Effector memory CD8-positive, alpha-beta T cell (primary cell): ENCODE measurements around the gene SNTB2.

Experiments
- ATAC-seq: fragments of 150-1000 bp; cut with Tn5 transposase; replicated peaks from 2 replicates; pipeline ENCODE4 v1.10.0; 2021; ENCODE audit warnings: mild to moderate bottlenecking, moderate library complexity
- DNase-seq, 3 experiments: peaks; one replicate each; pipeline ENCODE4 v3.0.0; 2021
- H3K27ac Mint-ChIP-seq, 2 donors: one replicate each; pipeline ENCODE4 v1.8.0; 2022; ENCODE audit warnings: mild to moderate bottlenecking in 2 of 2, mixed read lengths in 2 of 2, moderate library complexity in 2 of 2
- H3K27me3 Mint-ChIP-seq, 2 donors: one replicate each; pipeline ENCODE4 v1.8.0; 2022; ENCODE audit warnings: mixed read lengths in 2 of 2
- H3K36me3 Mint-ChIP-seq: one replicate; pipeline ENCODE4 v1.8.0; 2022; ENCODE audit warnings: mild to moderate bottlenecking, moderate library complexity, mixed read lengths; ENCODE audit not compliant: insufficient read depth
- H3K4me1 Mint-ChIP-seq, 2 donors: one replicate each; pipeline ENCODE4 v1.8.0; 2022; ENCODE audit warnings: low read depth in 2 of 2, mixed read lengths in 2 of 2
- H3K4me3 Mint-ChIP-seq, 2 donors: one replicate each; pipeline ENCODE4 v1.8.0; 2022; ENCODE audit warnings: mild to moderate bottlenecking in 2 of 2, mixed read lengths in 2 of 2, moderate library complexity in 2 of 2
- H3K9me3 Mint-ChIP-seq, 2 donors: one replicate each; pipeline ENCODE4 v1.8.0; 2022; ENCODE audit warnings: mixed read lengths in 2 of 2

The SNTB2 gene

GRCh38 chr16:69313469-69313868 lies 126.5 kb downstream of the SNTB2 start:
- no peaks in the 10 kb centered on the region for H3K27me3 Mint-ChIP-seq
- no peaks in the 10 kb centered on the region for H3K9me3 Mint-ChIP-seq
- no peak for DNase-seq
- H3K27ac Mint-ChIP-seq = peak overlapping the region in 1 of 2 donors; percentile 91
- ATAC-seq = no peak
- H3K4me1 Mint-ChIP-seq = peaks cover 23 to 25% of the 10 kb centered on the region in 2 donors
- H3K4me3 Mint-ChIP-seq = peak overlapping the region; percentile 47 to 97
- H3K36me3 Mint-ChIP-seq = peaks cover 52% of the 10 kb centered on the region

DNA sequence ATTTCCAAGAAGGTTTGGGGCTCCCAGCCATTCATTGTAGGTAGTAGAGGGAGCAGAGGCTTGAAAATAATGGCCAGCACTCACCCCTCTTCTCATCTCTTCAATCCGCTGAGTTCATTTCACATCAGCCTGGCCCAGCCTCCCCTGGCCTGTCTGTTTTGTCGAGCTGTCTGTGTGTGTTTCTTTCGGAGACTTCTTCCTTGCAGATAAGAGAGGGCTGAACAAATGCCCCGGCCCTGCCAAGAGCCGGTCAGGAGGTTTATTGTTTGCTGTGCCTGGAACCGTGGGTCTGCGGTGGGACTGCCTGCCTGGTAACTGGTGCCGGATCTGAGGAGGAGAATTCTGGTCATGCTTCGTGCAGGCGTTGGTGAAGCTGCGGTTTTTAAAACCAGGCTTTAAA lies 127.6 kb downstream of the SNTB2 start:
- no peak overlapping the region for H3K27ac Mint-ChIP-seq
- peaks cover 25% of the 10 kb centered on the region in 2 donors for H3K4me1 Mint-ChIP-seq
- ATAC-seq = no peak
- H3K4me3 Mint-ChIP-seq = no peak overlapping the region
- peaks cover 55% of the 10 kb centered on the region for H3K36me3 Mint-ChIP-seq
- DNase-seq = no peak
- H3K27me3 Mint-ChIP-seq = no peaks in the 10 kb centered on the region
- no peaks in the 10 kb centered on the region for H3K9me3 Mint-ChIP-seq

DNA sequence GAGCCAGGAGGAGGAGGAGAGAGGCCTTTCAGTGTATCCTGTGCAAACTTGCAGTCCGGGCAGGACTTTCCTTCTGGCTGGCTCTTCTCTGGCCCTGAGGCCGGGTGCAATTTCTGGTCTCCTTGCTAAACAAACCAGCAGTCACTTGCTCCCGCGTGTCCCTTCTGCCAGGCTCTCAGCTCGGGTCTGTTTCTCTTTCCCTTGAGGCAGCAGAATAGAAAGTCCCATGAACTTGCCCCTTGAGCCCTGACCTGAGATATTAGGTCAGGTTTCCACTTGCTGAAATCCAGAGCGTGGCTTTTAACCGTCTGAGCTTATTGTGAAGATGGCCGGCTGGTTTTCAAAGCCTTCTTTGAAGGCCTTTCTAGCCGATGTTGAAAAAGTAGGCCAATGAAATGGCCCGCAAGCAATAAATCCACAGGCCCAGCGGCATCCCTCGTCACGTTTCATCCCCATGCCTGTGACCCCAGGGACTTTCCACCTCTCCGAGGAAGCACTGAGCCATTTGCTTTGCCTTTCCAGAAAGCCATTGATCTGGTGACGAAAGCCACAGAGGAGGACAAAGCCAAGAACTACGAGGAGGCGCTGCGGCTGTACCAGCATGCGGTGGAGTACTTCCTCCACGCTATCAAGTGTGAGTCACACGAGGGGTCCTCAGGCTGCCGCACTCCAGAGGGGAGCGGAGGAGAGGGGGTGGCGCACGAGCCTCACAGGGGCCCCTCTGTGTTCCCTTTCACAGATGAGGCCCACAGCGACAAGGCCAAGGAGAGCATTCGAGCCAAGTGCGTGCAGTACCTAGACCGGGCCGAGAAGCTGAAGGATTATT lies 128.7 kb downstream of the SNTB2 start:
- Mint-ChIP-seq H3K4me3 (no peak overlapping the region), H3K27me3 (no peaks in the 10 kb centered on the region), H3K27ac (peak overlapping the region in 1 of 2 donors; percentile 78), H3K9me3 (no peaks in the 10 kb centered on the region), H3K36me3 (peaks cover 56% of the 10 kb centered on the region), H3K4me1 (peaks cover 20 to 24% of the 10 kb centered on the region in 2 donors)
- ATAC-seq (no peak), DNase-seq (no peak)

DNA sequence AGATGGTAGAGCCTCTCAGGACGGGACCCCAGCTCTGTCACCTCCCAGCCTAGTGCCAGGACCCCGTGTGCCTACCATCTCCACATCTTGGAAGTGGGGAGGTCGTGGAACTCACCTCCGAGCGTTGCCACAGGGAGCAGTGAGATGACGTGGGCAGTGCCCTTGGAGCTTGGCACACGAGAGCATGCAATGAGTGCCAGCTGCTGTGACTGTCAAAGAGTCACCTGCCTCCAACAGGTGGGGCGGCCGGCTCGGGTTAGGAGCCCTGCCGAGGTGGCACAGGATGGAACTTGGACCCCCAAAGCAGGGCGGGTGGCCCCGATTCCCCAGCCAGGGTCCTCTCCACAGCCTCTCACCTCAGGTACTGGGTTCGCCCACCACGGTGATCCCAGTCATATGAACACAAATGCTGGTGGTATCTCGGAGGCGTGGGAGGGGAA lies 129.7 kb downstream of the SNTB2 start:
- Mint-ChIP-seq H3K27me3 (no peaks in the 10 kb centered on the region), H3K9me3 (no peaks in the 10 kb centered on the region), H3K27ac (peak overlapping the region in 1 of 2 donors; percentile 78), H3K36me3 (peaks cover 64% of the 10 kb centered on the region), H3K4me1 (peaks cover 21 to 22% of the 10 kb centered on the region in 2 donors), H3K4me3 (no peak overlapping the region)
- DNase-seq (no peak), ATAC-seq (no peak)

- Mint-ChIP-seq H3K27me3 (no peaks in the 10 kb centered on the region), H3K4me3 (no peak overlapping the region), H3K9me3 (no peaks in the 10 kb centered on the region), H3K4me1 (peaks cover 13 to 16% of the 10 kb centered on the region in 2 donors), H3K27ac (no peak overlapping the region), H3K36me3 (peaks cover 69% of the 10 kb centered on the region)
- no peak for DNase-seq
- no peak for ATAC-seq
These were observed 131.4 kb downstream of the SNTB2 start for GRCh38 chr16:69318177-69318910.

- Mint-ChIP-seq H3K9me3 (no peaks in the 10 kb centered on the region), H3K4me3 (no peak overlapping the region), H3K4me1 (peaks cover 7 to 13% of the 10 kb centered on the region in 2 donors), H3K27me3 (no peaks in the 10 kb centered on the region), H3K27ac (no peak overlapping the region), H3K36me3 (peaks cover 73% of the 10 kb centered on the region)
- DNase-seq = no peak
- no peak for ATAC-seq
These were observed 131.9 kb downstream of the SNTB2 start for GRCh38 chr16:69318911-69319289.

- no peaks in the 10 kb centered on the region for H3K9me3 Mint-ChIP-seq
- H3K36me3 Mint-ChIP-seq = peaks cover 73% of the 10 kb centered on the region
- DNase-seq = no peak
- no peak overlapping the region for H3K27ac Mint-ChIP-seq
- H3K27me3 Mint-ChIP-seq = no peaks in the 10 kb centered on the region
- no peak for ATAC-seq
- H3K4me1 Mint-ChIP-seq = peaks cover 4 to 10% of the 10 kb centered on the region in 2 donors
- H3K4me3 Mint-ChIP-seq = no peak overlapping the region
These were observed 132.4 kb downstream of the SNTB2 start for GRCh38 chr16:69319381-69319780.

GRCh38 chr16:69319826-69320739 lies 133.1 kb downstream of the SNTB2 start:
- no peak overlapping the region for H3K4me3 Mint-ChIP-seq
- H3K27ac Mint-ChIP-seq = no peak overlapping the region
- H3K27me3 Mint-ChIP-seq = no peaks in the 10 kb centered on the region
- H3K36me3 Mint-ChIP-seq = peaks cover 74% of the 10 kb centered on the region
- peaks cover 4 to 11% of the 10 kb centered on the region in 2 donors for H3K4me1 Mint-ChIP-seq
- no peaks in the 10 kb centered on the region for H3K9me3 Mint-ChIP-seq
- no peak for DNase-seq
- no peak for ATAC-seq

DNA sequence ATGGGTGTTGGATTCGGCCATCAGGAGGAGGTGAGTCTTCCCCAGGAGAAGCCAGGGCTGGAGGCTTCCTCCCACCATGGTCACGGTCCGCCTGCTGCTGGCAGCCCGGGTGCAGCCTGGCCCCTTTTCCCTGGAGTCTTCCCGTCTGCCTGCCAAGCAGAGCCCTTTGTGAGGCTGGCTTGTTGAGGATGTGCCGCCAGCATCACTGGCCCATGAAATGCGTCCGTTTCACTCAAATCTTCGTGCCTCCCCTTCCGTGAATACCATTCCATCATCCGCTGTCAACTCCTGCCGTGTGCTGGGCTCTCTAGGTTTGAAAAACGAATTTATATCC lies 133.7 kb downstream of the SNTB2 start:
- no peaks in the 10 kb centered on the region for H3K9me3 Mint-ChIP-seq
- ATAC-seq (no peak), DNase-seq (no peak)
- H3K27ac Mint-ChIP-seq = peak overlapping the region; percentile 57 to 75
- H3K4me3 Mint-ChIP-seq = no peak overlapping the region
- peaks cover 72% of the 10 kb centered on the region for H3K36me3 Mint-ChIP-seq
- no peaks in the 10 kb centered on the region for H3K27me3 Mint-ChIP-seq
- H3K4me1 Mint-ChIP-seq = peaks cover 4 to 11% of the 10 kb centered on the region in 2 donors

DNA sequence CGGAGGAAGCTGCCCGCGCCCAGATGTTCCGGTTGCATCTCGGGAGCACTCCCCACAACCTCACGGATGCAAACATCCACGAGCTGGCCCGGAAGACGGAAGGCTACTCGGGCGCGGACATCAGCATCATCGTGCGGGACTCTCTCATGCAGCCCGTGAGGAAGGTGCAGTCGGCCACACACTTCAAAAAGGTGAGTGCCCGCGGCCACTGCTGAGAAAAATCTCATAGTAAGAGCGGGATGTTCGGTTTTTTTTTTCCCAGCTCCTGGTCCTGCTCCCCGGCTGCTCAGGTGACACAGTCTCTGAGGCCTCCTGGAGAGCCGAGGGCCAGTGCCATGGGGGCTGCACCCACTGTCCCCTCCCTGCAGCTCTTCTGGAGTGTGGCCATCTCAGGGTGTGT lies 134.1 kb downstream of the SNTB2 start:
- ATAC-seq (no peak), DNase-seq (no peak)
- Mint-ChIP-seq H3K4me1 (peaks cover 8 to 13% of the 10 kb centered on the region in 2 donors), H3K36me3 (peaks cover 72% of the 10 kb centered on the region), H3K27me3 (no peaks in the 10 kb centered on the region), H3K27ac (peak overlapping the region; percentile 57 to 75), H3K9me3 (no peaks in the 10 kb centered on the region), H3K4me3 (no peak overlapping the region)

GRCh38 chr16:69322343-69322742 lies 135.4 kb downstream of the SNTB2 start:
- H3K27ac Mint-ChIP-seq = no peak overlapping the region

GRCh38 chr16:69323415-69323814 lies 136.5 kb downstream of the SNTB2 start:
- DNase-seq (no peak), ATAC-seq (no peak)
- Mint-ChIP-seq H3K36me3 (peaks cover 63% of the 10 kb centered on the region), H3K9me3 (no peaks in the 10 kb centered on the region), H3K4me3 (no peak overlapping the region), H3K4me1 (peaks cover 18 to 24% of the 10 kb centered on the region in 2 donors), H3K27ac (no peak overlapping the region), H3K27me3 (no peaks in the 10 kb centered on the region)

More at GRCh38 chr16:69322343-69322742, 135.4 kb downstream of the SNTB2 start:
- Mint-ChIP-seq H3K9me3 (no peaks in the 10 kb centered on the region), H3K4me1 (peaks cover 16 to 20% of the 10 kb centered on the region in 2 donors), H3K36me3 (peaks cover 70% of the 10 kb centered on the region), H3K4me3 (no peak overlapping the region), H3K27me3 (no peaks in the 10 kb centered on the region)
- no peak for ATAC-seq
- DNase-seq = no peak

DNA sequence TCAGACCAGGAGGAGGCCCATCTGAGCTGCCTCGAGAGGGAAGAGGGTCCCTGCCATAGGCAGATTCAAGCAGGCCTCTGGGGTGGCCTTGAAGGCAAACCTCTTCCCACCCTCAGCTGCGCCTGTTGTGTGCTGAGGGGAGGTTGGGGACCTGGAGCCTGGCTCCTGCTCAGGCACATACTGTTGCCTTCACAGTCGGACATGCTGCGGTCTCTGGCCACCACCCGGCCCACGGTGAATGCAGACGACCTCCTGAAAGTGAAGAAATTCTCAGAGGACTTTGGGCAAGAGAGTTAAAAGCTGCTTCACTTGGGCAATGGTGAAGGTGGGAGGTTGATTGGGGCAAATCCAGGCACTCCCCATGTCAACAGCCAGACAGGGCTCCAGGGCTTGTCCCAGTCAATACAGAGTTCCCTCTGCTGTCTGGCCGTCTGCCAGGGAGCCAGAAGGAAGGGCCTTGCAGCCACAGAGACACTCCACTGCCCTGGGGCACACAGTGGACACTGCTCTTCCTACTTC lies 137.1 kb downstream of the SNTB2 start:
- H3K36me3 Mint-ChIP-seq = peaks cover 65% of the 10 kb centered on the region
- peak overlapping the region in 1 of 2 donors; percentile 35 for H3K27ac Mint-ChIP-seq
- no peak for DNase-seq

More for the DNA sequence above, 137.1 kb downstream of the SNTB2 start:
- Mint-ChIP-seq H3K9me3 (no peaks in the 10 kb centered on the region), H3K27me3 (no peaks in the 10 kb centered on the region), H3K4me1 (peaks cover 21 to 30% of the 10 kb centered on the region in 2 donors), H3K4me3 (no peak overlapping the region)
- no peak for ATAC-seq
